ENCODE results near the gene ELAVL4.

Gene ELAVL4

DNA sequence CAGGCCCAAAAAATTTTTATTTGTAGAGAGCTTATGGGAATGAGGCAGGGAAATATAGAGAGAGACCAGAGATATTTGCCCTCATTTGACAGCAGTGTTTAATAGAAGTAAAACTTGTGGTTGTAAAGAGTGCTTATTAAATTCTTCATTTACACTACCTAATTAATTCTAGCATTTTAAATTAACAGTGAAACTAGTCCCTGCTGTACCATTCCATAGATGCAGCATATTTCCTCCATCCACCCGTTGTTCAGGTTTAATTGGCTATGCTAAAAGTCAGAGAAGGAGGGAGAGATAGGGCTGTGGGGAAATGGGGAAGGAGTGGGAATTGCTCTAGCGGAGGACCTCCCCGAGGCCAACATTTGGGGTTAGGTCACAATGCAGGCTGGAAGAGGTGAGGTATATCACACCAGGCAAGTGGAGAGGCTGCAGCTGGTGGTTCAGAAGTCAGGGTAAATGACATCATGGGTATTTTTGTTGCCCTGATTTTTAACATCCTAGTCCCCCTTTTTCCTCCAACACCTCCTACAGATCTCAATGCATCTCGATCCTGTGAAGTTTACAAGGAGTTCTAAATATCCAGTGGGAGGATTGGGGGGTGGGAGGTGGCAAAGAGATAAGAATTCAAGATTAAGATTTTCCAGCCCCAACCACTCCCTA, 38.6 kb downstream of the ELAVL4 start:
- DNase-seq: no peak
- TF ChIP-seq, protein P1, sequence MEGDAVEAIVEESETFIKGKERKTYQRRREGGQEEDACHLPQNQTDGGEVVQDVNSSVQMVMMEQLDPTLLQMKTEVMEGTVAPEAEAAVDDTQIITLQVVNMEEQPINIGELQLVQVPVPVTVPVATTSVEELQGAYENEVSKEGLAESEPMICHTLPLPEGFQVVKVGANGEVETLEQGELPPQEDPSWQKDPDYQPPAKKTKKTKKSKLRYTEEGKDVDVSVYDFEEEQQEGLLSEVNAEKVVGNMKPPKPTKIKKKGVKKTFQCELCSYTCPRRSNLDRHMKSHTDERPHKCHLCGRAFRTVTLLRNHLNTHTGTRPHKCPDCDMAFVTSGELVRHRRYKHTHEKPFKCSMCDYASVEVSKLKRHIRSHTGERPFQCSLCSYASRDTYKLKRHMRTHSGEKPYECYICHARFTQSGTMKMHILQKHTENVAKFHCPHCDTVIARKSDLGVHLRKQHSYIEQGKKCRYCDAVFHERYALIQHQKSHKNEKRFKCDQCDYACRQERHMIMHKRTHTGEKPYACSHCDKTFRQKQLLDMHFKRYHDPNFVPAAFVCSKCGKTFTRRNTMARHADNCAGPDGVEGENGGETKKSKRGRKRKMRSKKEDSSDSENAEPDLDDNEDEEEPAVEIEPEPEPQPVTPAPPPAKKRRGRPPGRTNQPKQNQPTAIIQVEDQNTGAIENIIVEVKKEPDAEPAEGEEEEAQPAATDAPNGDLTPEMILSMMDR (IDR thresholded peaks at IDR 0.05): no peak
- H3K4me3 Mint-ChIP-seq: no peak overlapping the region
- no peaks in the 10 kb centered on the region for H3K4me1 Mint-ChIP-seq
- no peak overlapping the region for H3K27ac Mint-ChIP-seq
- peaks cover 55% of the 10 kb centered on the region for H3K9me3 Mint-ChIP-seq
- H3K36me3 Mint-ChIP-seq (ENCODE audit: low read depth): no peaks in the 10 kb centered on the region
- H3K27me3 Mint-ChIP-seq (ENCODE audit: low read depth, poor library complexity): no peaks in the 10 kb centered on the region

DNA sequence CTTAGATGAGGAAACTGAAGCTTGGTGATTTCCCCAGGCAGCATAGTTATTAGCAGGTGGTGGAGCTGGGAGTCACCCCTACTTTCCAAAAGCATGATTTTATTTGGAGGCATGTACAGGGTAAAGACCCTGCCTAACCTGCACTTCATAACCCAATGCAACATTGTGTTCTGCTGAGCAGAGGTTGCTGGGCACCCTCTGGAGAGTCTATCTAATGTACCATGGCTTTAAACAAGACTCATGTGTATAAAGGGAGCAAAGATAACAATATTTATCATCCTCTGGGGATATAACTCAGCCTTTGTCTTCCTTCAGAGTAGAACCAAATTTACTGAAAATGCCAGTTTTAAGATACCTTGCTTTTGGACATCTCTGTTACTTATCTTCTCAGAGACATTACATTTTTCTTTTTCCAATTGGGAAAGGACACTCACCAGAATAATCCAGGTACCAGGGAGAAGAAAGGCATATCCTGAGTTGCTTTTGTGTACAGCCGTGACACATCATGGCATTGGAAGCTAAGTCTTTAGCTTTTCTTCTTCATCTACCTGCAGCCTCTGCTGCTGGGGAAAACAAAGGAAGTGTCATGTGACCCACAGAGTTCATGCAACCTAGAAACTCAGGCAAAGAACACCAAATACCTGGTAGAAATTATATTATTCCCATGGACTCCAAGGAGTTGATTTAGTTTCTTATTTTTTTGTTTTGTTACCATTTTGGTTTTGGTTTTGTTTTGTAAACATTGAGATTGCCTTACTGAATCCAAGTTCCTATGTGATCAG, 39.6 kb downstream of the ELAVL4 start:
- Mint-ChIP-seq H3K36me3 (ENCODE audit: low read depth) (no peaks in the 10 kb centered on the region), H3K9me3 (peaks cover 57% of the 10 kb centered on the region), H3K4me1 (no peaks in the 10 kb centered on the region), H3K4me3 (no peak overlapping the region), H3K27me3 (ENCODE audit: low read depth, poor library complexity) (no peaks in the 10 kb centered on the region), H3K27ac (no peak overlapping the region)
- TF ChIP-seq, protein P1 (IDR thresholded peaks at IDR 0.05): no peak
- no peak for DNase-seq

DNA sequence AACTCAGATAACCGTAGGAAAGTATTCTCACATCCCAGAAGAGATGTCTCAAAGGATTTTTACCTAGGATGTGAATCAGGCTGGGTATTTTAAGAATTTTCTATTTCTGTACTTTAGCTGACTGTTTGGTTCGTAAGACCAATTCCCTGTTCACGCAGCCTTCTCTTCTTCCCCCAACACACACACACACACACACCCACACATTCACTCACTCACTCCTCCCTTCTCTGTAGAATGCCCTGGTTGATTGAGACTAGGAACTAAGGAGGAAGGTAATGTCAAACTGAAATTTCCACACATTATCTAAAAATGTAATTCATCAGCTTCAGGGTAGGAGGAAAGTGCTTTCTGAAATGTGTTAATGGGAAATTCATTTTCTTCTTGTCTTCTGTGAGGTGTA, 43.5 kb downstream of the ELAVL4 start:
- TF ChIP-seq, protein P1 (IDR thresholded peaks at IDR 0.05): no peak
- H3K27me3 Mint-ChIP-seq (ENCODE audit: low read depth, poor library complexity): no peaks in the 10 kb centered on the region
- no peaks in the 10 kb centered on the region for H3K4me1 Mint-ChIP-seq
- H3K36me3 Mint-ChIP-seq (ENCODE audit: low read depth): no peaks in the 10 kb centered on the region
- peaks cover 61% of the 10 kb centered on the region for H3K9me3 Mint-ChIP-seq
- no peak for DNase-seq
- no peak overlapping the region for H3K27ac Mint-ChIP-seq
- H3K4me3 Mint-ChIP-seq: no peak overlapping the region

DNA sequence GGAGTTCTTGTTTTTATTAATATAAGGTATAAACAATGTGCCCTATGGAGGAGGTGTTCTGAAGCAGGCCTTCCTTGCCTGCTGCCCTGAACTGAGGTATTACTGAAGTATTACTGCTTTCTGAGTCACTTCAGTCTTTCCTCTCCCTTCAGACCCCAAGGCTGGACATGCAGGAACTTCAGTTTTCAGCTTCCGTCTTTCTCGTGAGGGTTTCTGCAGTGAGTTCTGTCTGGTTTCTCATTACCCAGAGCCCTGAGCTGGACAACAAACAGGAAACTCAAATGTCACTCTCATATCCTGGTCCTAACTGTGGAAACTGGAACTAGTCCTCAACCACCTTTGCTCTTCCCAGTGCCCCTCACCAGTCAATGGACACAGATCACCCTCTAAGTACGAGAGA, 46.8 kb downstream of the ELAVL4 start:
- Mint-ChIP-seq H3K27ac (no peak overlapping the region), H3K9me3 (peaks cover 50% of the 10 kb centered on the region), H3K36me3 (ENCODE audit: low read depth) (no peaks in the 10 kb centered on the region), H3K4me1 (no peaks in the 10 kb centered on the region), H3K27me3 (ENCODE audit: low read depth, poor library complexity) (no peaks in the 10 kb centered on the region), H3K4me3 (no peak overlapping the region)
- TF ChIP-seq, protein P1 (IDR thresholded peaks at IDR 0.05): no peak
- DNase-seq: no peak

DNA sequence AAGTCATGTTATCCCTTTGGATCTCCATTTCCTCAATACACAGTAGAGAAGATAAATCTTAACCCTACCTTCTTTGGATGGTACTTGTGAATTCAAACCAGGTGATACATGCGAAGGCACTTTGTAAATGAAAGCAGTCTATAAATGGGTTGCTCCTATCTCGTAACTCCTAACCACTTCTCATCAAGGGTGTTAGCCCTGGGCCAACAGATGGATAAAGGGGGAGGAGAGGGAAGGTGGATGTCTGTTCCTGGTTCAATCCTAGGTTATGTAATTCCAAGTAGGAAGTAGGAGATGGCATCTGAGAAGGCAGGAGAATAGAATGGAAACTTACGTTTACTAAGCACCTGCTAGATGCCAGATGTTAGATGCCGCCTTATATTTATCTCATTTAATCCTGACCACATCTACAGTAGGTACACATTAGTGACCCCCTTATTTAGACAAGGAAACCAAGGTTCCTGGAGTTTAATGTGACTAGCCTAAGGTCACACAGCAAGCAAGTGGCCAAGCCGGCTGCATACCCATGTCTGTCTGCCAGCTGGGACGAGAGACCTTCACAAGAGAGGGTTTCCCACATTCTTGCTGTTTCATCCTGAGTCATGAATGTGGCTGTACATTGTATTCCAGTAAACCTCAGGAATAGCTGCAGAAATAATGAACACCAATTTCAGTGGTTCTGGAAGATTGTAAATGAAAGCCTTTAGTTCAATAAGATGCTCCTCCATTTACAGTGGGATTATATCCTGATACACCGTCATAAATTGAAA, 47.7 kb downstream of the ELAVL4 start:
- Mint-ChIP-seq H3K4me1 (no peaks in the 10 kb centered on the region), H3K4me3 (no peak overlapping the region), H3K27me3 (ENCODE audit: low read depth, poor library complexity) (no peaks in the 10 kb centered on the region), H3K9me3 (peaks cover 57% of the 10 kb centered on the region), H3K36me3 (ENCODE audit: low read depth) (no peaks in the 10 kb centered on the region), H3K27ac (no peak overlapping the region)
- TF ChIP-seq, protein P1 (IDR thresholded peaks at IDR 0.05): no peak
- DNase-seq: no peak
